GM19023 (cell line): ENCODE results near the gene CFAP77.

ENCODE experiments used
- ATAC-seq: cut with Tn5 transposase; IDR thresholded peaks from one replicate; pipeline ENCODE4 v1.9.1; 2021; ENCODE audit warnings: mild to moderate bottlenecking, moderate library complexity; ENCODE audit not compliant: unreplicated experiment

Gene CFAP77

DNA sequence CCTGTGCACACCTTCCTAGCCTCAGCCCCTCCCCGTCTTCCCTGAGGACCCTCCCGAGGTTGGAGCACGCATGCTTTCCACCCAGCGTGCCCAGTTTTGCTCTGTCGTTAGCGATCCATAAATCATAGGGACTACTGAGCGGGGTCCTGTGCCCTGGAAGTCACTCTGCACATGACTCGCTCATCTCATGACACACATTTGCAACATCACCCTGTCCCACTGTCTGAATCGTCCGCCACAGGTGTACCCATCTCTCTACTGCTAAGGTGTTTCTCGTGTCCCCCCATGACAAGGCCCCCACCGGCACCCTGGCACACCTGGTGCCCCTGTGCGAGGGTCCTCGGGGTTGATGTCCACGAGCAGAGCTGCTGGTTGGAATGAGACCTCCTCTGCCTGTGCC, 103.4 kb downstream of the CFAP77 start:
- no peak for ATAC-seq

DNA sequence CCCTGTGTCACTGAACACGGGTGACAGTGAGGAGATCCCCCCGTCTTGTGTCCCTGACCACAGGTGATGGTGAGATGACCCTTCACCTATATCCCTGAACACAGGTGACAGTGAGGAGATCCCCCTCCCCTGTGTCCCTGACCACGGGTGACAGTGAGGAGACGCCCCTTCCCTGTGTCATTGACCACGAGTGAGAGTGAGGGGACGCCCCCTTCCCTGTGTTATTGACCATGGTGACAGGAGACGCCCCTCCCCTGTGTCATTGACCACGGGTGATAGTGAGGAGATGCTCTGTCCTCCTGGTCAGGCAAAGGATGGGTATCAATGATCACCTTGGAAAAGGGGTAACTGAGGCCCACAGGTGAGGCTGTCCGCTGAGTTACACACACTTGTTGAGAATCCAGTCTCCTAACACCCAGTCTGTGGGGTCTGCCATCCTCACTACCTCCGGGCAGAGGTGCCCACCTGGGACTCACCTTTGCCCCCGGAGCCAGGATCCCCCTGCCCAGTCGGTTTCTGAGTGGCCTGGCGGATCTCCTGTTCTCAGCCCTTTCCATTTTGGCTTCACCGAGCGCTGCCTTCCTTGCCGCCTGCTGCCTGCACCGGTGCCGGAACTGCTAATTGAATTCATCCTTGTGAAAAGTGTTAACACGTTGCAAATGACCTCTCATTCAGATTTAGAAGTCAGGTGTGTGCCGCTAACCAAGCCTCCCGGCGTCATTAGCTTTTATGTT, 104.2 kb downstream of the CFAP77 start:
- ATAC-seq: no peak

DNA sequence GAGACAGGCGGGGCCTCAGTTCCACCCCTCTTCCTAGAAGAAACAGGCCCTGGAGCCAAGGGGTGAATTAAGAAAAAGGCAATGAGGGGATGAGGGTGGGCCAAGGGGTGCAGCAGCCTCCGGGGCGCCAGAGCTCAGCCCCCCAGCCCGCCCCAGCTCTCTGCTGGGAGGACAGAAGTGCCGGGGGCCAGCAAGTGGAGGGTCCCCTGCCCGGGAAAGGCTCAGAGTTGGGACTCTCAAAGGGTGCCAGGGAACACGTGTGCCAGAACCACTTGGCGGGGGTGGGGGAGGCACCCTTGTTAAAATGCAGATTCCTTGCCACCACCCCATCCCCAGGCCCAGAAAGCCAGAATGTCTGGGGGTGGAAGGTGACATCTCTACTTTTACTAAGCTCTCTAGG, 104.8 kb downstream of the CFAP77 start:
- no peak for ATAC-seq

DNA sequence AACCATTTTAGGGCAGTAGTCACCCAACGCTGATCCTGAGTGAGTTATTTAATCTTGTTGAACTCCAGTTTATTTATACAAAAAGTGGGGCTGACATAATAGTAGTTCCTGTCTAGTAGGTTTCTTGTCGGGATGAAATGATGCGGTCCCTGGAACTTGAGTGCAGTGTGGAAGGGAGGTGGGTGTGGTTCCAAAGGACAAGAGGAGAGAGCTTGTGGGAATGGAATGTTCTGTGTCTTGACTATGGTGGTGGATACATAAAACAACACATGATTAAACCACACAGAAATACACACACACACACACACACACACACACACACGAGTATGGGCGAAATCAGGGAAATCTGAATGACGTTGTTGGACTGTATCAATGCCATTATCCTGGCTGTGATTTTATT, 106.3 kb downstream of the CFAP77 start:
- no peak for ATAC-seq

DNA sequence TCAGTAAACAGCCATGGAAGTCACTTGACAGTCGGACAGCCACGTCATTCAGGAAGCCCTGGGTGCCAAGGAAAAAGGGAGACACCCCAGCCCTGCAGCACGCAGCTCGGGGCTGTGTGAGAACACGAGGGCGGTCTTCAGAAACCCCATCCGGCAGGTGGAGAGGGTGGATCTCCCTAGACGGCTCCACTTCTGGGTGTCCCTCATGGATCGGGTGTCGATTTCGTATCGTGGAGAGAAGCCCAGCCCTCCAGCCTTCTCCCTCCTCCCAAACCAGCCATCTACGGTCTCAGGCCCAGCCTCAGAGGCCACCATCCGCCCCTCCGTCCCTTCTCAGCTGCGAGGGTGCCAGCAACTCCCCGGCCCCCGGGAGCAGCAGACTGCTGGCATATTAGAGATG, 106.9 kb downstream of the CFAP77 start:
- ATAC-seq: no peak

DNA sequence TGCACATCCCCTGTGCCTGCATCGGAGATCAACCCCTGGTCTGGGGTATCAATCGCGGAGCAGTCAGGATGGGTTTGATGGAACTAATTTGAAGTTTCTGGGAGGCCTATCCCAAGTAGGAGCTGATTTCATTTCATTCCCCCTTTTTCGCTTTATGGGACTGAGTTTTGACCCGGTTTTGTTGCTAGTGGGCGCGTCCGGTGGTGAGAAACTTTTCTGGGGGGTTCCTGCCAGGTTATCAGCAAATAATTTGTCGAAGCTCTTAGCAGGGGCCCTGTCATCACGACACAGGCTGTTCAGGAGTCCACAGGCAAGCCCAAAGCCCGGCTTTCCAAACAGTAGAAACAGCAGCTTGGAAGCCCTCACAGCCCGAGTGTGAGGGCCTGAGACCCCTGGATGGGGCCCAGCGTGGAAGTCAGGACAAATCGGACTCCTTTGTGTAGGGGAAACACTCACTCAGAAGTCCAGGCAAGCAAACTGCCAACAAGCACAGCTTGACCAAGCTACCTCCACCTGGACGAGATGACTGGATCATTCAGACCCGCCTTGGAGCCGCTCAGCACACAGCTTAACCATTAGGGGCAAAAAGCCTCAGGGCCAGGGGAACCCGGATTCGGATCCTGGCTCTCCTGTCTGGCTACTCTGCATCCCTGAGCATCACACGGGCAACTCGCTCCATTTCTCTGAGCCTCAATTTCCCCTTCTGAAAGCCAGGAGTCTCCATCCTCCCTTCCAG, 108.0 kb downstream of the CFAP77 start:
- ATAC-seq: no peak

DNA sequence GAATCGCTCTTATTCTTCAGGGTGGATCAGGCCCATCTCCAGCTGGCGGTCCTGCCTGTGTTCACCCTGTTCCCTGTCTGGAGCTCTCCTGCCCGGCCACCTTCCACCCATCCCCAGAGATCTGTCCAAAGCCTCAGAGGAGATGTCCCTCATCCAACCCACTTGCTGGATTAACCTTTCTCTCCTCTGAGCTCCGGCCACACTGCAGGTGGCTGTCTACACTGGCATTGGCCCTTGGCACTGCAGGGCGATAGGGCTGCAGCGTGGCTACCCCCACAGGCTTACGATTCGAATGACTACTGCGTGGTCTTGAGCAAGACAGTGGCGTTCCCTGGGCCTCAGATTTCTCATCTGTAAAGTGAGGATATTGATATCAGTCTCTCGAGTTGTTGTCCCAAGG, 108.6 kb downstream of the CFAP77 start:
- ATAC-seq: no peak

DNA sequence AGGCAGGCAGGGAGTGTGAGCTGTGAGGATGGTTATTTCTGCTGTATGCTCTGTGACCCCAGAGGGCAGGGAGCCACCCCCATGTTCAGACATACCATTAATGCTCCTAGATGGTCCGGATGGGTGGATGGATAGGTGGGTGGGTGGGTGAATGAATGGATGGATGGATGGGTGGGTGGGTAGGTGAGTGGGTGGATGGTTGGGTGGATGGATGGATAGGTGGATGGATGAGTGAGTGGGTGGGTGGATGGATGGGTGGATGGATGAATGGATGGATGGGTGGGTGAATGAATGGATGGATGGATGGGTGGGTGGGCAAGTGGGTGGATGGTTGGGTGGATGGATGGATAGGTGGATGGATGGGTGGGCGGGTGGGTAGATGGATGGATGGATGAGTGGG, 109.0 kb downstream of the CFAP77 start:
- ATAC-seq: no peak

DNA sequence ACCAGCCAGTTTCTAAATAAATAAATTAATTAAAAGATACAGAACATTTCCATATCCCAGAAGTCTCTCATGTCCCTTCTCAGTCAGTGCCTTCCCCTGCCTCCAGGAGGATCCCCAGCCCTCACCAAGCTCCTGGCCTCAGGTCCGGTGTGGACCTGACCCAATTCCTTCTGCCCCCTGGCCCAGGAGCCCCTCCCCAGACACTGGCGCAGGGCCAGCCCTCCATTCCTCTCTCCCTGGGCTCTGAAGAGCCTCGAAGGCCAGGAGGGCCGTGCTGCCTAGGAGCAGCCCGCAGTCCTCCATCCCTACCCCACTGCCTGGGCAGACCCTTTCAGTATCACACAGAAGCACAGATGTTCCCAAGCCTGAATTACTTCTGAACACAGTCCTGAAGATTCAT, 110.6 kb downstream of the CFAP77 start:
- ATAC-seq: no peak

DNA sequence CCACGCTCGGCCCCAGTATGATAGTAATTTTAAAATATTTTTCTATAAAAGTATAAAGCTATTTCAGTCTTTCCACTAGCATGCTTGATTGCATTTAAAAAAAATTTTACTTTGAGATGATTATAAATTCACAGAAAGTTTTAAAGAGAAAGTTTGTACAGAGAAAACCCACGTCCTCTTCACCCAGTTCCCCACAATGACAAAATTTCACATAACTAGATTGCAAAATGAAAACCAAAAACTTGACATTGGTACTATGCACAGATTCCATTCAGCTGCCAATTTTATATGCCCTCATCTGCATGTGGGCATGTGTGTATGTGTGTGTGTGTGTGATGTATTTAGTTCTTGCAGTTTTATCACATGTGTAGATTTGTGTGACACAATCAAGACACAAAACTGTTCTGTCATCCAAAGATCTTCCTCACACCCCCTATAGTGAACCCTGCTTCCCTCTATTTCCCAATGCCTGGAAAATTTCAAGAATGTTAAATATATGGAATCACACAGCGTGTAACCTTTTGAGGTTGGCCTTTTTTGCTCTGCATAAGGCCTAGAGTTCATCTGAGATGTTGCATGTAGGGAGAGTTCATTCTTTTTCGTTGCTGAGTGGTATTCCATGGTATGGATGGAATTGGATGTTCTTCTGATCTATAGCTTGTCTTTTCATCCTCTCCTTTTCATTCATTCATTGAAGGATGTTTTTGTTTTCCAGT, 115.5 kb downstream of the CFAP77 start:
- ATAC-seq: no peak

DNA sequence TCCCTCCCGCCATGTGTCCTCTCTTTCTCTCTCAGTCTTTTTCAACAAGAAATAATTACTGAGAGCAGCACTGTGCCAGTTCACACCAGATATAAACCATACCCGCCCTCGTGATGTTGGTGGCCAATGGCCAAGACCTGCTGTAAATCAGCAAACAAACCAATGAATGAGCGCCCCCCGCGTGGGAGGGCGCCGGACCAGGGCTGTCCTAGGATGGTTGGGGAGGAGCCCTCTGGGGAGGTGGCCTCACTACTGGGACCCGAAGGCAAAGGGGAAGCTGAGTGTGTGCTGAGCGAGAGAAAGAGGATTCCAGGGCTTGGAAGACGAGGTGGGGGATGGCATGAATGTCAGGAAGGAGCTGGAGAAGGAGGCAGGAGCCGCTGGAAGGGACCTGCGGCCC, 121.2 kb downstream of the CFAP77 start:
- ATAC-seq: no peak

DNA sequence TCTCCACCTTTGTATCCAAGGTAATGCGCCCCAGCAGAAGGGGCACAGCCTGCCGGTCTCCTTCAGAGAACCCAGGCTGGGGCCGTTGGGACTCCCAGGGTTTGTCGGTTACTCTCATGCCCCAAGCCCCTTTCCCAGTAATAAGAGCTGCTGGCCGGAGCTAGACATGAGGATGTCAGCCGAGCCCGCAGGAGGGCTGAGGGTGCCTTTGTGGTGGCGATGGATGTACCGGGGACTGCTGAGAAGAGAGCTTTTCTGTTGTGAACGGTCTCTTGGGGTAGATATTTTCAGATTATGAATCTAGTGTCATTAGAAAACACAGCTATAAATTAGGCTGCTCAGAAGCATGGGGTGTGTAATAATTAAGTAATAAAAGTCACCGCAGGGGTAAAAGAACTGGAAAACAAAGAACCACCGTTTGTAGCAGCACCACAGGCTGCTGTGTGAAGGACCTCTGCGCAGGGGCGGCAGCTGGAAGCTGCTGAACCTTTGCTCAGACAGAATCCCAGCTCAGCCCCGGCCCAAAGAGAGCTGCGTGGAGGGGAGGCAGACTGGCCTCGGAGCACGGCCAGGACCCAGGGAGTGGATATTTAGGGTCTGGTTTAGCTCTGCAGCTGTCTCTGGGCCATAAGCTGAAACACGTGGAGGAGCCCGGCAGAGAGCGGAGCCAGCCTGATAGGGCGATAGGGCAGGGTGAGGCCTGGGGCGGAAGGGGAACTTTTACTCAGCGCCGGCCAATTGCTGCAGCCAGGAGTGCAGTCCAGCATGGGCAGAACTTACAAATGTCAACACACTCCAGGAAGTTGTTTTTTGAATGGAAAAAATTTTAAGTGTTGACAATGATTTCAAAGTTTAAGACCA, 121.9 kb downstream of the CFAP77 start:
- no peak for ATAC-seq

DNA sequence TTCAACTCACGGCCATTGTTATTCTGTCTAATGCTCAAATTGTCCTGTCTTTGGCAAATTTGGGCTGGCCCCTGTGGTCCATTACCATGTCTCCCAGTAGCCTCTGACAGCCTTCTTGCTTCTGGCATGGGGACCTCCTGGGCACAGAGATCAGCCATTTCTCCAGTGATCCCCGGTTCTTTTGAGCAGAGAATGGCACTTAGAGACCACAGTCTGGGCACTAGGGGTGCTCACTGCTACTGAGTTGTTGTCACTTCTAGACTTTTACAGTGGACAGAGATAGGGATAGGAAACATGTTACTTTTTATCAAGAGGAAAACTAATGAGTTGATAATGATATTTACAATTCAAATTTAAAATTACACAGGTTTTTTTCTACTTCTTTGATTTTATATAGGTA, 124.8 kb downstream of the CFAP77 start:
- no peak for ATAC-seq

DNA sequence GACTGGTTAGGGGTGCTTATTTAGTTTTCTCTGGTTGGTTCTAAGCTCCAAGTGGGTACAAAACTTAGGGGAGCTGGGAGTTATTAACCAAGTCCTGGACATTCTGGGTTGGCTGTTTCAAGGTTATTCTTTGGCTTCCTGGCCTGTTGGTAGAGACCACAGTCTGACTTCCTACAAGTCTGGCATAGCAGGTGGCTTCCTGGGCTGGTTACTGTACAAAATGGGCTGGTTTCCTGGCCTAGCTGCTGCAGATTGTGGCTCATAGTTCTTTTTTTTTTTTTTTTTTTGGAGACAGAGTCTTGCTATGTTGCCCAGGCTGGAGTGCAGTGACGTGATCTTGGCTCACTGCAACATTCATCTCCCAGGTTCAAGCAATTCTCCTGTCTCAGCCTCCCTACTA, 126.1 kb downstream of the CFAP77 start:
- no peak for ATAC-seq

DNA sequence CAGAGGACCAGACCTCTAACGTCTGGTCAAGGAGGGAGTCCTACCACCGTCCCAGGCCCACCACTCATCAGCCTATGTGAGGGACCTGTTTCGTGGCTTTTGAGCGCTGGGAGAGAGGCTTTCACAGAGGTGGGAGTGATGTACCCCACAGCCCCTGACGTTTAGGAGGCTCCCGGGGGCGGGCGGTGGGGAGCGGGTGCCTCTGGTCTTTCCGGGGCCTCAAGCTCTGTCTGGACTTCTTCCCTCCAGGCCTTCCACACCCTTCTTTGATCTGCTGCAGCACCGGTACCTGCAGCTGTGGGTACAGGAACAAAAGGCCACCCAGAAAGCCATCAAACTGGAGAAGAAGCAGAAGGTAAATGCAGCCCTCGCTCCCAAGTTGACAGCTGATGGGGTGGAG, 127.3 kb downstream of the CFAP77 start:
- no peak for ATAC-seq

DNA sequence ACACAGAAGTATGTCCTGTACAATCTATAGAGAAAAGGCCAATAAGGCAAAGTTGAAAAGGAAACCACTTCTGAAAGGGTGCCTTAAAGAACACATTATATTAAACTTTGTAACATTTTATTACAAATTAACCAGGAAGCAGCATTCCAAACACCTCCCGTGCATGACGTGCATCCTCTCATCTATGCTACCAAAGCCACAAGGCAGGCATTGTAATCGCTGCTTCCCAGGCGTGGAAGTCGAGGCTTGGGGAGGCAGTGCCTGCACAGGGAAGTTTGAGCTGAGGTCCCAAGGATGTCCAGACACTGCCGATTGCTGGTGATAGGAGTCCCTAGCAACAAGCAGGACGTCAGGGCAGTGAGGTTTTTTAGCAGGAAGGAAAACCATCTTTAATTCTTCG, 128.1 kb downstream of the CFAP77 start:
- no peak for ATAC-seq

DNA sequence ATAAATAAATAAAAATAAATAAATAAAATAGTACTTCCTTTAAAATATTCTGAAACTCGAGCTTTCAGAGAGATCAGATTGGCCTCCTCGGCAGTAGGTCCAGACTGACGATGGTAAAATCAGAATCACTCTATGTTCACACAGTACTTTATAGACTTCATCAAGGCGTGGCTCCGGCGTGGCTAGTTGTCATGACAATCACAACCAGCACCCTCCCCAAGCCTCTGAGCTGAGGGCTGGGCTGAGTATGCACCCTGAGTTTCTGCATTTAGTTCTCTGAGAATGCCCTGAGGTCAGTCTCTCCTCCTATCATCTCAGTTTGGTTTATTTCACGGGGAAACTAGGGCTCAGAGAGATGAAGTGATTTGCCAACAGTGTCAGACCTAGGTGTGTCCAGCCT, 129.1 kb downstream of the CFAP77 start:
- ATAC-seq: no peak

DNA sequence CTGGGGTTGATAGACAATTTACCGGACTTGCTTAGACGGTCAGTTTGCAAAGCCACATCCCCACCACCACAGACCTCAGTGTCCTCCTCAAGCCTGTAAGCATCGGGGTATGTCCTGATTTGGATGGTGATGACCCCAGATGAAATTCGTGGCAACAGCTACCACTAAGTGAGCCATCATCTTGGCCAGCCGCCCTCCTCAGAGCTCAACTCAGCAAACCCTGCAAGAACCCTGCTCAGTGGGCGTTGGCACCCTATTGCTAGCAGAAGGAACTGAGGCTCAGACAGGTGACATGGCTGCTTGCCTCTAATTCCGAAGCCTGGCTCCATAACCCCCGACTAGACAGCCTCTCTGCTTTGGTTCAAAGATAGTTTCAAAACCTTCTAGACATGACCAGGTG, 131.0 kb downstream of the CFAP77 start:
- ATAC-seq: no peak

DNA sequence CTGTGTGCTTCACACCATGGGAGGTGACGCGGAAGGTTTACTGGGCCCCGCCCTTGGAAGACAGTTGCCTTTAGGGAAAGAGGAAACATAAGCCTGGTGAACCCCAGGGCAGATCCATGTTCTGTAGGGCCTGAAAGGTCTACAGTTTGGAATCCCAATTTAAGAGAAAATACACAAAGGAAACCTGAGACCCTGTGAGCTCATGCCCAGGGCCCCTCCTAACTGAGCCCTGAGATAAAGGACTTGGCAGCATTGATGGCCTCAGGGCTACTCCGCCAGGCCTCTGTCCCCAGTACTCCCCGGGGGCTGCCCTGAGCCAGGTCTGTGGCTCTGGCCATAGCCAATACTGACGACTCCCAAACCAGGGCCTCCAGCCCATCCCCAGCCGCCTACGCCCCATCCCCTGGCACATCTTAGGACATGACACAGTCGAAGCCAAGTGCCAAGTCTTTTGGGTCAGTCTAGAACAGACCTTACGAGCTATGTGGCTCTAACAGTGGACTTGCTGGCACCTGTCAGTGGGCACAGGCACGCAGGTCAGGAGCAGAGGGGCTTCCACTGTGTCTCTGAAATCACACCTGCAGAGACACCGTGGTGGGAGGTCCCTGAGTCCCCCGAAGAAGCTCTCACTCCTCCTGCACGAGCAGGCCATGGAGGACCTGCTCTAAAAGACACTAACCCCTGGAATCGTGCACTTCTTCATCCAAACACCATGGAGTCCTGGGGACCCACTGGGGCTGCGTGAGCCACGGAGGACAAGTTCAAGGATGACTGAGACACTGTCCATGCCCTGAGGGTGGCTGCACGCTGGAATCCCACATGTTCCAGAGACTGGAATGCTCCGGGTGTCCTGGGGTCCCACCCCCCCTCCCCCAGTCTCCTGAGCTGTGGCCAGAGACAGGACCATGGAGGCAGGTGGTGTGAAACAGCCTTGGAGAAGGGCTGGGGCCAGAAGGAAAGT, 132.1 kb downstream of the CFAP77 start:
- no peak for ATAC-seq

DNA sequence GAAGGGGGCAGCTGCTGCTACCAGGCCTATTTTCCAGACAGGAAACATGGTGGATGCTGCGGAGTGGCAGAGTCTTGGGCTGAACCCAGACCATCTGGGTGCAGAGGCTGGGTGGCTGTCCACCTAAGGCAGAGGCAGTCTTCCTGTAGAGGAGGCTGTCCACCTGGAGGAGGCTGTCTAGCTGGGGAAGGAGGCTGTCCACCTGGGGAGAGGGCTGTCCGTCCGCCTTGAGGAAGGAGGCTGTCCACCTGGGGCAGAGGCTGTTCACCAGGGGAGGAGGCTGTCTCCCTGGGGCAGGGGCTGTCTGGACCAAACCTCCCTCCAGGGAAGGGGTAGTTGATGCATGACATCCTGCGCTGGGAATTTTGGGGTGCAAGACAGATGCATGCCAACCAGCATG, 133.2 kb downstream of the CFAP77 start:
- ATAC-seq: no peak
